ENCODE results near the gene OR6X1.

OR6X1 gene

DNA sequence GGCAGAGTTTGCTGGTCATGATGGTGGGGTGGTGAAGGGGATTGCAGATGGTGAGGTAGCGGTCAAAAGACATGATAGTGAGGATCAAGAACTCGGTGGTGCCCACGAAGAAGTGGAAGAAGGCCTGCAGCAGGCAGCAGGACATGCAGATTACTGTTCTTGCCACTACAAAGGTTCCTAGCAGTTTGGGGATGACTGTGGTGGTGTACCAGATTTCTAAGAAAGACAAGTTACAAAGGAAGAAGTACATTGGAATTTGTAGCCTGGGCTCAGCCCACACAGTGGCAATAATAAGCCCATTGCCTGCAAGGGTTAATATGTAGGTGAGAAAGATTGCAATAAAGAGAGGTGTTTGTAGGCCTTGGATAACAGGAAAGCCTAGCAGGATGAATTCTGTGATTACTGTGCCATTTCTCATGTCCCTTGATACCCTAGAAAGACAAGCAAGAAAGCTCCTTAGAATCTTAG, at the start of gene OR6X1:
OR6X1 (minus strand) TSS at position 418 of the 468 bp plus-strand sequence; CDS start at position 418, 0 bp downstream.
- no peak for DNase-seq

- DNase-seq: no peak
Observed at GRCh38 chr11:123801765-123802164, 47.4 kb upstream of the OR6X1 start.

DNA sequence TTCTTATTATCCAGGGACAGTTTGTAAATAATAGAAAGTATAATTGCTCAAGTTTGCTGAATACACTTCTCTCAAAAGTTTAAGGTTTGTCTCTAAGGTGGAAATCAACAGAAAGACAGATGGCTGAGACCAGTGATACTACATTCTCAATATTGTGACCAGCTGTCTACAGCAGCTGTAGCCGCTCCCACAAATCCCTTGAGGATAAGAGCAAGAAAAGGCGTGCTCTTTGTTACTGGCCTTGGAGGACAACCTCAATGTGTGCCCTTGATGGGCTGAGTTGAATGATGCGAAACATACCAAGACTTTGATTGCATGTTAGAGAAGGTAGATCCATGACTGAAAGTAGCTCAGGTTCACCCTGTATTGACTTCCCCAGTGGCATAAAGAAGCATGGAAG, 45.7 kb upstream of the OR6X1 start:
- no peak for DNase-seq

DNA sequence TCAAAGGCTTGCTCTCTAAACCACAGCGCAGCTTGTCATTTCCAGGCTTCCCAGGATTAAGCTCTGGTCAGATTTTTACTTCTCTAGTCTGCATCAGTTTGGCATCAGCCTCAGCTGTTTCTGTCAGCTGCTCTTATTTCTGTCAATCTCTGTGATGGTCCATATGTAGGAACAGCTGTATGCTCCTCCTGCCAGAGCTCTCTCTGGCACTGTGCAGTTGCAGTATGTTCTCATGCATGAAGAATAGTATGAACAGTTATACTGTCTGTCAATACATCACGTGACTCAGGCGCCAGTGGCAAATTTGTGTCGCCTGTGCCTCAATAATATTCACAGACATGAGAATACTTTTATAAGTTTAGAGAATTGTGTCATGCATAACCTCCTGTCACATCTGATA, 45.1 kb upstream of the OR6X1 start:
- no peak for DNase-seq

DNA sequence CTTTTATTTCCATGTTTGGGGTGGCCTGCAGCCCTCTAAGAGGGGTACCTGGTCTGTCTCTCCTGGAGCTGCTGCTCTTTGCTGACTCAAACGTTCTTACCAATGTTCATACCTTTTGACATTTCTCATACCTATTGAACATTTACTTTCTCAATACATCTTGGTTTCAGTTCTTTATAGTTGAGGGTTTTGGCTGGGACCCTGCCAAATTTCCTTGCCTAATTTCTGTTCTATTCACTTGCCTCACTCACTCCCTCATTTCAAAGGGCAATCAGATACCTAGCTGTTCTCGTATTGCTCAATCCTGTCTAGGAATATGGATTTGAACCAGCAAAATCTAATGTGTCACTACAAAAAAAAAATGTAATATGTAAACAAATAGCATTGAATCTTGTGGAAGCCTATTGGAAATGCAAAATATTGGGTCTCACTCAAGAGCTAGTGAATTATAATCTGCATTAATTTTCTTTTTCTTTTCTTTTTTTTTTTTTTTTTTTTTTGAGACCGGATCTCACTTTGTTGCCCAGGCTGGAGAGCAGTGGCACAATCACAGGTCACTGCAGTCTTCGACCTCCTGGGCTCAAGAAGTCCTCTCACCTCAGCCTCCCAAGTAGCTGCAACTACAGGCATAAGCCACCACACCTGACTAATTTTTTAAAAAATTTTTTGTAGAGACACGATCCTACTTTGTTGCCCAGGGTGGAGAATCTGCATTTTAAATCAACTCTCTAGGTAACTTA, 44.4 kb upstream of the OR6X1 start:
- no peak for DNase-seq

GRCh38 chr11:123798079-123798478, 43.8 kb upstream of the OR6X1 start:
- no peak for DNase-seq

GRCh38 chr11:123797541-123797940, 43.2 kb upstream of the OR6X1 start:
- no peak for DNase-seq

GRCh38 chr11:123797114-123797513, 42.8 kb upstream of the OR6X1 start:
- DNase-seq: no peak

- DNase-seq: no peak
Observed at GRCh38 chr11:123796226-123796625, 41.9 kb upstream of the OR6X1 start.

- DNase-seq: no peak
Observed at GRCh38 chr11:123783536-123783935, 29.2 kb upstream of the OR6X1 start.

DNA sequence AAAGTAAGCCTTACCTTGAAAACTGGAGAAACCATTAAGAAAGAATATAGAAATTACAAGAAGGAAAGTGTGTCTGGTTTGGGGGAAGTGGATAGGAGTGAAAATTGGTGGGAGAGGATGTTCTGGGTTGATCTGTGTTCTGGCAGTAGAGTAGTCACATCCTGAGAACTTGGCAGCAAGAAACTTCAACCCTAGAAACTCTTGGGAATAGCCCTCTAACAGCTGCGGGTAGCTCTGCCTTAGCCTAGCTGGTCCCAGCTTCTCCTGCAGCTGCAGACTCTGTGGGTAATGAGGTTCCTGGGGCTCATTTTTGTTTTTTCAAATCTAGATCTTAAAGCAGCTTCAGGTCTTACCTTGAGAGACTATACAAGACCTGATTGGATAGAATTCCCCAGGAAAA, 24.2 kb upstream of the OR6X1 start:
- no peak for DNase-seq

- no peak for DNase-seq
Observed at GRCh38 chr11:123775715-123776549, 21.6 kb upstream of the OR6X1 start.

GRCh38 chr11:123775289-123775688, 21.0 kb upstream of the OR6X1 start:
- no peak for DNase-seq

DNA sequence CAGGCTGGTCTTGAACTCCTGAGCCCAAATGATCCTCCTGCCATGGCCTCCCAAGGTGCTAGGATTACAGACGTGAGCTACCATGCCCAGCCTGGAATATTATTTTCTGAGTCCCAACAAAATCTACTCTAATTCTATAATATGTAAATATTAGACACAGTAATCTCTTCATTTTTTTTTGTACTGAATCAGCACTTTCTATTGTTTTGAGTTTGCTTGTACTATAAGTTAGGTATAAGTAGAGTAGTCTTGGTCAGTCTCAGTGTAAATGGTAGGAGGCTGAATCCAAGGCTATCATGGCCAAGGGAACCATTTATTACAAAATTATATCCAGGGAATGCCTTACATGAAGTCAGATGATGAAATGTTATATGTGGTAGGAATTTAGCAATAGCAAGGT, 19.6 kb upstream of the OR6X1 start:
- DNase-seq: no peak

GRCh38 chr11:123773026-123773425, 18.7 kb upstream of the OR6X1 start:
- DNase-seq: no peak

GRCh38 chr11:123771664-123772063, 17.3 kb upstream of the OR6X1 start:
- DNase-seq: no peak

DNA sequence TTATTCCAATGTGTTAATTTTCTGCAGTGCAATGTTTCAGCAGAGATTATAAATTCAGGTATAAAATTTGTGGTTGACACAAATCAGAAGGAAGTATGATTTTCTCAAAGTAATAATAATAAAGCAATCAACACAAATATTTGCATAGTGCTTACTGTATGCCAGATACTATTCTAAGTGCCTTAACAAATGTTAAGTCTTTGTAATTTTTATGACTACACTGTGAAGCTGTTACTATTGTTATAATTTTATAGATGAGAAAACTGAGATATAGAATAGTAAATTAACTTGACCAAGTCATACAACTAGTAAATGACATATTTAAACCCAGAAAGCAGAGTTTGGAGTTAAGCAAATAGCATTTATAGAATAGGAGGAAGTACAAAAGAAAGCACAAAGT, 16.4 kb upstream of the OR6X1 start:
- DNase-seq: no peak

DNA sequence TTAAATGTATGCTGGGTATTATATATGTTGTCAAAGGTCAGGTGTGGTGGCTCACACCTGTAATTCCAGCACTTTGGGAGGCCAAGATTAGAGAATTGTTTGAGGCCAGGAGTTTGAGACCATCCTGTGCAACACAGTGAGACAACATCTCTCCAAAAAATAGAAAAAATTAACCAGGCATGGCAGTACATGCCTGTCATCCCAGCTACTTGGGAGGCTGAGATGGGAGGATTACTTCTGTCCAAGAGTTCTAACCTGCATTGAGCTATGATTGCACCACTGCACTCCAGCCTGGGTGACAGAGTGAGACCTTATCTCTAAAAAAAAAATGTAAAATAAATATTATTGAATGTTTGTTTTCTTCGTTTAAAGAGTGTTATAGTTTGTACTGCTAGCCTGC, 11.3 kb upstream of the OR6X1 start:
- no peak for DNase-seq

- no peak for DNase-seq
Observed at GRCh38 chr11:123762422-123762821, 8.1 kb upstream of the OR6X1 start.

GRCh38 chr11:123760894-123761293, 6.6 kb upstream of the OR6X1 start:
- no peak for DNase-seq

GRCh38 chr11:123757976-123758375, 3.7 kb upstream of the OR6X1 start:
- DNase-seq: no peak

GRCh38 chr11:123755813-123756212, 1.5 kb upstream of the OR6X1 start:
- DNase-seq: no peak

- DNase-seq: no peak
Observed at GRCh38 chr11:123755344-123755743, 1.0 kb upstream of the OR6X1 start.

DNA sequence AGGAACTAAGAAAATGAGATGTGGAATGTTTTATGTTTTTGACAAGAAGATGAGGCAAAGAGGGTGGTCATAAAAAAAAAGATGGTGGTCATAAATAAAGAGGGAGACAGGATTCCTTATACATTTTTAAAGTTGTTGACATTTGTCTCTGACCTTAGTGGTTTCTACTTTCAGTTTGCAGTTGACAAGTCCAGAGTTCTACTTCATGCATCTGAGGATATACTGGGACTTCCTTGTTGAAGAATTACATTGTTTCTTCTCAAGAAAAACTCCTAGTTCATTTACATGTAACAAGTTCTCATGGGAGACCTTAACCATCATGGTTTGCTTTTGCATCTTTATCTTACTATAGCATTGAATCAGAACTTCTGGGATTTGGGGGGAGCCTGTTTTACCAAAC, 1.2 kb downstream of the OR6X1 start:
- DNase-seq: no peak

Measured in HCEC 1CT (cell line).